IMR-90 (cell line): ENCODE results near the gene B4GALT1. TPM values are rescaled to one million over a fixed set of nuclear protein-coding genes. Genes with fewer than 3 reads are reported as not detected.

Experiments
- ATAC-seq: fragments of 200-7000 bp; cut with Tn5 transposase; 2 replicates; pipeline ENCODE4 v1.9.1; 2020; ENCODE audit warnings: low read depth, mild to moderate bottlenecking, moderate library complexity
- BruUV-seq: library from RNA; stranded (reverse); fragments of 400-500 nt; replicated peaks from 2 replicates; lab custom pipeline; 2021; lab: Mats Ljungman, UMichigan
- CTCF ChIA-PET: fragments of 300-600 bp; formaldehyde crosslinking; extraction: SDS; loops from one replicate; lab custom pipeline; 2021; ENCODE audit warnings: antibody characterized with exemption; lab: Yijun Ruan, JAX
- POLR2A ChIA-PET: fragments of 300-600 bp; sonication (Branson Sonifier 250); formaldehyde crosslinking; loops from one replicate; lab custom pipeline; 2022; ENCODE audit warnings: antibody characterized with exemption; ENCODE audit not compliant: unreplicated experiment; lab: Charles Lee
- DNase-seq: peaks from one replicate; pipeline ENCODE4 v3.0.0; 2013
- H2AFZ ChIP-seq: replicated peaks from 2 replicates; pipeline ENCODE3; 2013; ENCODE audit warnings: low read length, mild to moderate bottlenecking; ENCODE audit not compliant: poor library complexity
- H2AK5ac ChIP-seq: 2 replicates; pipeline ENCODE4 v1.6.1; 2013; ENCODE audit warnings: low read depth, low read length, inconsistent platforms
- H2AK9ac ChIP-seq: replicated peaks from 2 replicates; pipeline ENCODE3; 2013; ENCODE audit warnings: mild to moderate bottlenecking, low read depth, low read length, moderate library complexity; ENCODE audit not compliant: poor library complexity
- H2BK120ac ChIP-seq: 2 replicates; pipeline ENCODE4 v1.6.1; 2013; ENCODE audit warnings: low read depth, low read length, inconsistent platforms
- H2BK15ac ChIP-seq: 3 replicates; pipeline ENCODE4 v1.6.1; 2013; ENCODE audit warnings: low read depth, low read length, inconsistent platforms
- H2BK20ac ChIP-seq: 2 replicates; pipeline ENCODE4 v1.6.1; 2013; ENCODE audit warnings: low read depth, mild to moderate bottlenecking, inconsistent platforms, low read length, moderate library complexity
- H2BK5ac ChIP-seq: 2 replicates; pipeline ENCODE4 v1.6.1; 2013; ENCODE audit warnings: mild to moderate bottlenecking, low read depth, low read length, inconsistent platforms; ENCODE audit not compliant: poor library complexity, severe bottlenecking
- H3K14ac ChIP-seq: replicated peaks from 2 replicates; pipeline ENCODE4 v1.6.1; 2013; ENCODE audit warnings: low read depth, low read length, inconsistent platforms
- H3K18ac ChIP-seq: 2 replicates; pipeline ENCODE4 v1.6.1; 2013; ENCODE audit warnings: low read depth, low read length, control low read depth
- H3K23ac ChIP-seq: 2 replicates; pipeline ENCODE4 v1.6.1; 2013; ENCODE audit warnings: low read depth, low read length, inconsistent platforms
- H3K27ac ChIP-seq: 2 replicates; pipeline ENCODE4 v1.5.1; 2013; ENCODE audit warnings: mild to moderate bottlenecking, control low read depth, low read length; ENCODE audit not compliant: insufficient read depth
- H3K27me3 ChIP-seq: 2 replicates; pipeline ENCODE4 v1.6.1; 2013; ENCODE audit warnings: low read length; ENCODE audit not compliant: control insufficient read depth, insufficient read depth
- H3K36me3 ChIP-seq: 2 replicates; pipeline ENCODE4 v1.6.1; 2013; ENCODE audit warnings: low read length, mixed read lengths; ENCODE audit not compliant: control insufficient read depth, insufficient read depth
- H3K4ac ChIP-seq: 2 replicates; pipeline ENCODE4 v1.6.1; 2013; ENCODE audit warnings: low read depth, low read length, inconsistent platforms
- H3K4me1 ChIP-seq: 2 replicates; pipeline ENCODE4 v1.6.1; 2013; ENCODE audit warnings: low read length, mixed read lengths; ENCODE audit not compliant: control insufficient read depth, insufficient read depth
- H3K4me2 ChIP-seq: 2 replicates; pipeline ENCODE4 v1.6.1; 2013; ENCODE audit warnings: low read depth, mild to moderate bottlenecking, control low read depth, low read length, moderate library complexity
- H3K4me3 ChIP-seq: 2 replicates; pipeline ENCODE4 v1.5.1; 2013; ENCODE audit warnings: low read depth, mild to moderate bottlenecking, control low read depth, low read length, moderate library complexity; ENCODE audit not compliant: insufficient read depth
- H3K56ac ChIP-seq: 2 replicates; pipeline ENCODE4 v1.6.1; 2013; ENCODE audit warnings: low read length, inconsistent platforms; ENCODE audit not compliant: insufficient read depth; ENCODE audit errors: extremely low read depth
- H3K79me1 ChIP-seq, 2 experiments: 2 replicates each; pipeline ENCODE4 v1.6.1; 2013; ENCODE audit warnings: low read length in 2 of 2, inconsistent platforms in 1 of 2, low read depth in 1 of 2
- H3K9ac ChIP-seq: 2 replicates; pipeline ENCODE4 v1.6.1; 2013; ENCODE audit warnings: low read depth, low read length, control low read depth
- H3K9me1 ChIP-seq: 2 replicates; pipeline ENCODE4 v1.6.1; 2013; ENCODE audit warnings: low read length, inconsistent platforms; ENCODE audit not compliant: insufficient read depth
- H3K9me3 ChIP-seq: 2 replicates; pipeline ENCODE4 v1.6.1; 2013; ENCODE audit warnings: low read length; ENCODE audit not compliant: control insufficient read depth, insufficient read depth
- H4K20me1 ChIP-seq: 2 replicates; pipeline ENCODE4 v1.6.1; 2013; ENCODE audit warnings: low read length, inconsistent platforms; ENCODE audit not compliant: insufficient read depth
- H4K5ac ChIP-seq: 2 replicates; pipeline ENCODE4 v1.6.1; 2013; ENCODE audit warnings: mild to moderate bottlenecking, low read depth, low read length, control low read depth
- H4K8ac ChIP-seq, 2 experiments: 2 replicates each; pipeline ENCODE4 v1.6.1; 2013; ENCODE audit warnings: low read depth in 2 of 2, low read length in 2 of 2, control low read depth in 1 of 2, inconsistent platforms in 1 of 2
- H4K91ac ChIP-seq: 2 replicates; pipeline ENCODE4 v1.6.1; 2013; ENCODE audit warnings: low read depth, low read length, inconsistent platforms; ENCODE audit not compliant: insufficient read depth
- BHLHE40 ChIP-seq: fragments of 150-350 bp; IDR thresholded peaks from 2 replicates; pipeline ENCODE4 v1.6.1; 2016; ENCODE audit warnings: mild to moderate bottlenecking, low read depth, low read length
- CEBPB ChIP-seq: IDR thresholded peaks from 2 replicates; pipeline ENCODE4 v1.6.1; 2012; ENCODE audit warnings: low read depth, low read length, improper control_type of control experiment
- CHD1 ChIP-seq: IDR thresholded peaks from 2 replicates; pipeline ENCODE4 v1.6.1; 2012; ENCODE audit warnings: low read depth, low read length, improper control_type of control experiment
- CTCF ChIP-seq: conservative IDR thresholded peaks from 2 replicates; pipeline ENCODE4 v1.5.1; 2012; ENCODE audit warnings: mild to moderate bottlenecking, low read depth, low read length, improper control_type of control experiment
- ELK1 ChIP-seq: fragments of 150-350 bp; IDR thresholded peaks from 2 replicates; pipeline ENCODE4 v1.6.1; 2016; ENCODE audit warnings: low read depth, mild to moderate bottlenecking, low read length, moderate library complexity, borderline replicate concordance
- FOS ChIP-seq: fragments of 150-350 bp; IDR thresholded peaks from 2 replicates; pipeline ENCODE4 v1.6.1; 2016; ENCODE audit warnings: low read depth, low read length
- MAFK ChIP-seq: IDR thresholded peaks from 2 replicates; pipeline ENCODE4 v1.6.1; 2012; ENCODE audit warnings: low read depth, low read length, improper control_type of control experiment
- MAZ ChIP-seq: IDR thresholded peaks from 2 replicates; pipeline ENCODE4 v1.6.1; 2012; ENCODE audit warnings: low read depth, mild to moderate bottlenecking, low read length, improper control_type of control experiment, moderate library complexity, borderline replicate concordance
- MXI1 ChIP-seq: IDR thresholded peaks from 2 replicates; pipeline ENCODE4 v1.6.1; 2012; ENCODE audit warnings: low read depth, mild to moderate bottlenecking, low read length, moderate library complexity, borderline replicate concordance
- NFE2L2 ChIP-seq: fragments of 150-350 bp; IDR thresholded peaks from 2 replicates; pipeline ENCODE4 v1.6.1; 2016; ENCODE audit warnings: low read depth, mild to moderate bottlenecking, low read length
- POLR2A ChIP-seq: IDR thresholded peaks from 2 replicates; pipeline ENCODE4 v1.6.1; 2012; ENCODE audit warnings: mild to moderate bottlenecking, low read depth, low read length
- RAD21 ChIP-seq: IDR thresholded peaks from 2 replicates; pipeline ENCODE4 v1.6.1; 2012; ENCODE audit warnings: low read length, improper control_type of control experiment
- RCOR1 ChIP-seq: IDR thresholded peaks from 2 replicates; pipeline ENCODE4 v1.6.1; 2012; ENCODE audit warnings: mild to moderate bottlenecking, low read length, improper control_type of control experiment; ENCODE audit not compliant: insufficient replicate concordance
- RFX5 ChIP-seq: IDR thresholded peaks from 2 replicates; pipeline ENCODE4 v1.8.0; 2012; ENCODE audit warnings: low read depth, mild to moderate bottlenecking, low read length, moderate library complexity
- SMC3 ChIP-seq: fragments of 150-350 bp; IDR thresholded peaks from 2 replicates; pipeline ENCODE4 v1.6.1; 2016; ENCODE audit warnings: low read depth, mild to moderate bottlenecking, antibody characterized with exemption, low read length, moderate library complexity
- WGBS, 2 experiments: methylation state at CpG; one replicate each; pipeline versions ENCODE4 v1.1.5 to v1.1.7; 2013; ENCODE audit warnings: missing lambda C conversion rate in 2 of 2; ENCODE audit not compliant: insufficient read length in 1 of 2; ENCODE audit errors: extremely low coverage in 2 of 2; 5-methylcytosine and 5-hydroxymethylcytosine counted together
- dilution Hi-C: fragments of 300-500 bp; cut with HindIII; formaldehyde crosslinking; loops from one replicate; pipeline ENCODE4 v1.14.3; 2018; ENCODE audit warnings: low sequenced_read_pairs; ENCODE audit not compliant: unreplicated experiment
- in situ Hi-C: fragments of 300-500 bp; cut with MboI; formaldehyde crosslinking; loops from 3 replicates; pipeline ENCODE4 v1.14.3; 2019; ENCODE audit warnings: low sequenced_read_pairs, inconsistent platforms, mixed read lengths
- intact Hi-C: fragments of 100-400 bp; cut with micrococcal nuclease; formaldehyde crosslinking; loops from 2 replicates; pipeline ENCODE4 v1.10.0; 2022
- polyA plus RNA-seq, 3 experiments: library from polyadenylated mRNA; depleted of rRNA; stranded (reverse); fragments of >200 nt; gene quantifications; 2 replicates each; pipeline ENCODE4 v1.2.3, GENCODE V29; 2012; ENCODE audit warnings: low replicate concordance in 1 of 3
- total RNA-seq: library from RNA; depleted of rRNA; stranded (reverse); fragments of >200 nt; gene quantifications from 2 replicates; pipeline ENCODE4 v1.2.3, GENCODE V29; 2012

Gene B4GALT1
- total and polyA plus RNA-seq, 2 of the 4 experiments (the other 2 are of a cell fraction) = 8.8 to 37.8 TPM

GRCh38 chr9:33182519-33182918 is 15.4 kb upstream of the B4GALT1 start:
- Histone ChIP-seq H4K5ac (no peak overlapping the region), H3K18ac (no peak overlapping the region), H3K9me3 (no peaks in the 10 kb centered on the region), H3K23ac (no peak overlapping the region), H3K4ac (no peak overlapping the region), H3K79me1 (no peaks in the 10 kb centered on the region), H2AK9ac (no peak overlapping the region), H4K8ac (no peak overlapping the region), H3K14ac (no peak overlapping the region), H2AK5ac (no peak overlapping the region), H4K20me1 (no peaks in the 10 kb centered on the region), H3K4me2 (no peak overlapping the region), H2AFZ (no peak overlapping the region), H2BK120ac (no peak overlapping the region), H3K4me1 (peaks cover 22% of the 10 kb centered on the region), H2BK15ac (0 out of 3 replicates have a peak overlapping the region, but pooled peaks have one; percentile 25), H4K91ac (no peak overlapping the region), H3K9me1 (peaks cover 8% of the 10 kb centered on the region; the same call in 1 of the 2 replicates), H3K36me3 (no peaks in the 10 kb centered on the region), H2BK20ac (no peak overlapping the region), H2BK5ac (no peak overlapping the region), H3K56ac (no peak overlapping the region), H3K4me3 (no peak overlapping the region), H3K27me3 (no peaks in the 10 kb centered on the region), H3K9ac (no peak overlapping the region), H3K27ac (no peak overlapping the region)
- TF ChIP-seq FOS (no peak), CHD1 (no peak), RCOR1 (no peak), POLR2A (no peak), CTCF (no peak), MAZ (no peak), MXI1 (no peak), RAD21 (no peak), CEBPB (no peak), ELK1 (no peak), MAFK (no peak), SMC3 (no peak), NFE2L2 (no peak), BHLHE40 (no peak), RFX5 (no peak)
- intact Hi-C loops (no loop called here), in situ Hi-C loops (no loop called here), dilution Hi-C loops (no loop called here)
- no TSS peak for BruUV-seq
- ChIA-PET CTCF (no interaction called here), POLR2A (no interaction called here)
- ATAC-seq (no peak), DNase-seq (no peak)
- no CpG with 5 or more reads among the region's 2 CpGs for WGBS, 2 experiments
